GM19351 (cell line): Measurements from ENCODE around the gene PLXNA3.

Source experiments
- ATAC-seq: cut with Tn5 transposase; IDR thresholded peaks from one replicate; pipeline ENCODE4 v1.9.1; 2021; ENCODE audit warnings: mild to moderate bottlenecking, moderate library complexity; ENCODE audit not compliant: unreplicated experiment

Gene PLXNA3

GRCh38 chrX:154476821-154477220 is 18.7 kb downstream of the PLXNA3 start:
- ATAC-seq: no peak

DNA sequence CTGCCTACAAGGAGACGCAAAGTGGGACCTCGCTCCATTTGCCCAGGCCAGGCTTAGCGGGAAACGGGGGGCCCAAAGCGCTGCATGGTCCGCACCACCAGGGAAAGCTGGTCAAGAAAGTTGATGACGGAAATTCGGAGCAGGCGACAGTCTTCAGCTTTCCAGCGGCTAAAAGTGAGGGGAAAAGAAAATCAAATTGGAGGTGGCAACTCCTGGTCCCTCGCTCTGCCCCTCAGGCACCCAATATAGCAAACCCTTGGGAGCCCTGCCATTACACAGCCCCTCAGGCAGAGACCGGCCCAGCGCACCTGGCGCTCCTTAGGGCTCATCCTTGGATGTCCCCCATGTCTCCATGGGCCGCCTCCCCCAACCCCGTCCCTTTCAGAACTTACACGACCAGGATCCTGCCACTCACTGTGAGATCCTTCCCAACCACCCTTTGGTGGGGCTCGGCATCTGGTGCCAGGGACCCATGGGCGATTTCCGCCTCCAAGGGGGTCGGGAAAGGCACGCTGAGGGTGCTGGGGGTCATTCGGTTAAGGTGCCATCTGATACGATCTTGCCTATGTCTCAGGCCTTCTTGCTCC is 19.9 kb downstream of the PLXNA3 start:
- ATAC-seq: no peak

DNA sequence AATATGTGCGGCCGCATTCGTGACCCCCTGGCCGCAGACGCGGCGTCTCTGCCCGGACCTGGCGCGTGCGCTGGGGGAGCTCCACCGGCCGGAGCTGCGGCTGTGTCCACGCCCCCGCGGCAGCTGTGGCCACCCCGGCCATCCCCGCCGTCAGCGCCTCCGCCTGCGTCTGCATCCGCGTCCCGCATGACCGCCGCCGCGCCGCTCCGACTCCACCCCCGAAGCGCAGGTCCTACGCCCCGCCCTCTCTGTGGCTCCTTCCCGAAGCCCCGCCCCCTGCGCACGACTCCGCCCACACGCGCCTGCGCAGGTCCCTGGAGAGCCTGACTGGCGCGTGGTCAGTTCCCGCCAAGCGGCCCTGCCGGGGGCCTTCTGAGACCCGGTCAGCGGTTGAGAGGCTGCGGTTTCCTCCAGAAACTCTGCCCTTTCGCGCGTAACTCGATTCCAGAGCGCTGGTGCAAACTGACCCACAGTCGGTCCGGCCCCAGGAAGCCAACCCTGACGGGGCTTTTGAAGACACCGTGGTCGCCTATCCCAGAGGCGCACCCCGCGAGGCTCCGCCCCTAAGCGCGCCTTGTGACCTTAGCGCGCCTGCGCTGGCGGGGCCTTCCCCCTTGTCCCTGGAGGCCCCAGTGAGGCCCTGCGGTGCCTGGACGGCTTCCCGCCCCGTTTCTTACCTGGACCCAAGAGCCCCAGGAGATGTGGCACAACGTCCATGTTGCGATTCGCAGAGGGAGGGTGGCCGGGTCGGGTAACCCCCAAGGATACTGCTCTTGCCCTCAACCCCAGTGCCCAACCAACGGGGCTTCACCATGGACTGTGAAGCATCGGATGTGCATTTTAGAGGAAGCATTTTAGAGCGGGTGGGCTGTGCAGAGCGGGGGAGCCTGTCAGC is 20.9 kb downstream of the PLXNA3 start, which contains the start of gene LAGE3:
Gene LAGE3, minus strand, starts transcription at position 554 of the 895 bp plus-strand sequence. Its CDS starts 366 bp downstream, at position 188.
- ATAC-seq: peak; percentile 83

DNA sequence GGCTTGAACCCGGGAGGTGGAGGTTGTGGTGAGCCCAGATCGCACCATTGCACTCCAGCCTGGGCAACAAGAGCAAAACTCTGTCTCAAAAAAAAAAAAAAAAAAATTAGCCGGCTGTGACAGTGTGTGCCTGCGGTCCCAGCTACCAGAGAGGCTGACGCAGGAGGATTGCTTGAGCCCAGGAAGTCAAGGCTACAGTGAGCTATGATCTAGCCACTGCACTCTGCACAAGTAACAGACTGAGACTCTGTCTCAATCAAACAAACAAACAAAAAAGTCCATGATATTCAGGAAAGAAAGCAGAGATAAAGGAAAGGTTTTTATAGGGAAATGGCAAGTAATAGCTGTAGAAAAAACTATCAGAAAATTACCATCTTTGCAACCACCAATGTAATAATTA is 23.1 kb downstream of the PLXNA3 start:
- no peak for ATAC-seq

DNA sequence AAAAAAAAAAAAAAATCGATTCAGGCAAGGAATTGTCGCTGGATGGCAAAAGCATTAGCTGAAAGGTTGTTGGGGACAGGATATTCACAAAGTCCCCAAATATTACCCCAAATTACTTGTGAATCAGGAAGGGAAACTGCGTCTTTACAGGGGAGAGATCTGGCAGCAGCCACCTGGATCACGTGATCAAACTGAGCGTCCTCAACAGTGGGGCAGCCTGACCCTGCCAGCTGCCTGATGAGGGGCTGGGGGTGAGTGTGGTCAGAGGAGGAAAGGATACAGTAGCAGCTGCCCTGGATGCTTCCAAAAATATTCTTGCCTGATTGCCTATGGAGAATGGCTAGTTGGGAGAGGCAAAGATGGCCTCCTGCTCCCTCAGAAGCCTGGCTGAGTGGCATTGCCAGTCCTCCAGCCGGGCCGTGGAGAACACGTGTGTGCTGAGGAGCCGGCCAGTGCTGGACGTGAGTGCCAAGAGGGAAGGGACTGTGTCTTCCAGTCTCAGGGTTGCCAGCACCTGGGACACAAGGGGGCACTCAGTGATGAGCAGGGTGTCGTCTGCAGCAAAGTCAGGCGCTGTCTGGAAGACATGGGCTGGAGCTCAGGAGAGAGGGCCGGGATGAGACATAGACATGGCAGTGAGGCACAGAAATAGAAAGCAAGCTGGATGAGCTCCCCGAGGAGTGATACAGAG is 24.0 kb downstream of the PLXNA3 start:
- ATAC-seq: no peak

DNA sequence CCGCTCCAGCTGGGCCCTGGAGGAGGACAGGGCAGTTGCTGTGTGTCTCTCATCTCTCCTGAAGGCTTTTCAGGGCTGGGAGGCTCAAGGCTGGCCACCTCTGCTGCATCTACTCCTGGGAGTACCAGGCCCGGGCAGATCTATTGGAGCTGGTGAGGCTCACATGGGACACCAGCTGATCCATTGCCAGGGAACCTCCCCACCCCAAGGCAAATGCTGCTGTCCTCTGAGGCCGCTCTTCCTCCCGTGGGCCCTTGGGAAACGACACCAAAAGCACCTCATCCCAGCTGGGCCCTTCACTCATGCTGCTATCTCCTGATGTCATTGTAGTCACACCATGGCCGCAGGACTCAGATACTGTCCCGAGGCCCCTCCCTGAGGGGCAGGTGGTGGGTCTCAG is 24.7 kb downstream of the PLXNA3 start:
- no peak for ATAC-seq

DNA sequence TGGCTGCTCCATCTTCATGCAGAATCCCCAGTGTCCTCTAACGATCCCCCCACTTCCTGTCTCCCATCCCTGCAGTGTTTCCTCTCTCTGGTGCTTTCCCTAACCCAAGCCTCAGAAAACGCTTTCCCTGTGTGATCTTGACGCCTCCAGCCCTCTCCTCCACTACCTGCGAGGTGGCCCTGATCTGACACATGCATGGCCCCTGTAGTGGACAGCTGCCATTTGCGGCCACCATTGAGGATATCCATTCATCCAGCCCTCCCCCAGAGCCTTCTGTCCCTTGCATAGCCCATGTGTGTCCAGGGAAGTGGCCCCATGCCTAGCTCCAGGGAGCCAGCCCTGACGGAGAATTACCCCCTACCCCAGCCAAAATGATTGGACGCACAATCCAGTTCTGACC is 25.2 kb downstream of the PLXNA3 start:
- no peak for ATAC-seq

- no peak for ATAC-seq
These were observed 26.4 kb downstream of the PLXNA3 start for GRCh38 chrX:154484255-154485149.

- ATAC-seq: no peak
These were observed 27.3 kb downstream of the PLXNA3 start for GRCh38 chrX:154485150-154486051.

- no peak for ATAC-seq
These were observed 27.9 kb downstream of the PLXNA3 start for GRCh38 chrX:154486052-154486395.

- no peak for ATAC-seq
These were observed 28.5 kb downstream of the PLXNA3 start, which contains the start of gene UBL4A for GRCh38 chrX:154486396-154487207. Gene UBL4A (minus strand): TSS chrX:154486615. CDS start chrX:154486584, 31 bp downstream.

GRCh38 chrX:154487518-154488290 is 29.6 kb downstream of the PLXNA3 start:
- no peak for ATAC-seq

DNA sequence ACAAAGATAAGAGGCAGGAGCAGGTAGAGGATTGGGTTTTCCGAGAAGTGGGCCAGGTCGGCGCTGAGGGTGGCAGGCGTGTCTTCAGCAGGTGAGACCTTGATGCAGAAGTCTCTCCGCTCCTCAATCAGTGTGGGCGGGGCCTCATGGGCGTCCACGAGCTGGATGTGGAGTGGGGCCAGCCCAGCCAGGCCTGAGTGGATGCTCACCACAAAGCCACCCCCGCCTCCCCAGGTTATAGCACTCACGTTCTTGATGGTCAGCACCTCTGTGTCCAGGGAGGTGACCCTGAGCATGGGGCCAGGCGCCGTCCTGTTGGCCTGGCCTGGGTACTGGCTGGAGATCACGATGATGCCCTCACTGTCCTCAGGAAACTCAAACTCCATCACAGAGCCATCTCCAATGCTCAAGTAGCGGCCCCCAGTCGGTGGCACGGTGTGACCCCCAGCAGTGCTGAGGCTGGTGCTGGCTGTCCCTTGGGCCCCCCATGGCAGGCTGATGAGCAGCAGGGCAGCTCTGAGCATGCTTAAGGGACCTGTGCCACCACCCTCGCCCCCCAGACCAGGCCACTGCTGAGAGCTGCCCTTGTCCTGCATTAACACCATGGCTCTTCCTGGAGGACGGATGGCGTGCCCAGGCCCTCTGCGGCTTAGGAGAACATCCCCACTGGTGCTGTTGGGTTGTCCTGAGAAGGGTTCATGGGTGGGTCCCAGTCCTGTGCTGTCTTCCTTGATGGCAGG is 30.4 kb downstream of the PLXNA3 start:
- ATAC-seq: no peak

GRCh38 chrX:154489182-154489581 is 31.1 kb downstream of the PLXNA3 start:
- ATAC-seq: no peak

DNA sequence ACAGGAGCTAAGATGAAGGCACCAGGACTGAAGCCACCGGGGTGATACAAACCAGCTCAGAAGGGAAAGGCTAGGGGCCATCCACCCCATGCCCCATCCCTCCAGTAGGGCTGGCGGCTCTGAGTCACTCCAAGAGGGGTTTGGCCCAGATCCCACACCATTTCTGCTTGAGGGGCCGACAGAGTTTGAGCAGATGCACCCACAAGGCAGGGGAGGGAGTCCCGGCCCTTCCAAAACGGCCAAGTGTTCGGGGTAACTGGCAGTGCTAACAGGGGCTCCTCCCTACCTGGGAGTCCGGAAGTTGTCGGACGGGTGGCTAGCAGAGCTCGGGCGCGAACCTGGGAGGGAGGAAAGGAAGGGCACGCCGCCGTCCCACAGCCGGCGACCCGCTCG is 31.9 kb downstream of the PLXNA3 start:
- peak; percentile 24 for ATAC-seq

GRCh38 chrX:154490414-154491083 is 32.5 kb downstream of the PLXNA3 start, which contains the start of gene SLC10A3:
Gene SLC10A3 (minus strand): TSS chrX:154490629. CDS start chrX:154488940, 1,689 bp downstream.
- peak; percentile 71 for ATAC-seq

- ATAC-seq: no peak
These were observed 36.6 kb downstream of the PLXNA3 start for GRCh38 chrX:154494715-154495114.
